Activated CD4-positive, alpha-beta T cell treated with anti-CD3 and anti-CD28 coated beads, Interleukin-2, amount 50 U/mL, for 24 hours (primary cell): ENCODE data around the gene USP36.
"Not testable (repeated sequence)": the region's sequence is repeated elsewhere in the genome, so short reads cannot be mapped to it uniquely, and the experiment has no call there.

Experiments
- DNase-seq, 2 donors: peaks; one replicate each; pipeline ENCODE4 v3.0.0-alpha.2; 2020; ENCODE audit warnings: low read depth in 1 of 2, low spot score in 1 of 2

USP36 gene

GRCh38 chr17:78840780-78841611 is at the start of gene USP36:
Gene USP36, minus strand, starts transcription at chr17:78840814. Its CDS starts 4,451 bp downstream, at chr17:78836363.
- DNase-seq: peak; percentile 100

DNA sequence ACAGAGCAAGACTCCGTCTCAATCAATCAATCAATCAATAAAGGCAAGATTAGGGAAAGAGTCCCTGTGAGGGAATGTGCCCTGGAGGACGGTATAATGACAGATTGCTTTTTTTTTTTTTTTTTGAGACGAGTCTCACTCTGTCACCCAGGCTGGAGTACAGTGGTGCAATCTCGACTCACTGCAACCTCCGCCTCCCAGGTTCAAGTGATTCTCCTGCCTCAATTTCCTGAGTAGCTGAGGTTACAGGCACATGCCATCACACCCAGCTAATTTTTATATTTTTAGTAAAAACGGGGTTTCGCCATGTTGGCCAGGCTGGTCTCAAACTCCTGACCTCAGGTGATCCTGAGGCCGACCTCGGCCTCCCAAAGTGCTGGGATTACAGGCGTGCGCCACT is 49.5 kb upstream of the USP36 start:
- DNase-seq: not testable (repeated sequence)

DNA sequence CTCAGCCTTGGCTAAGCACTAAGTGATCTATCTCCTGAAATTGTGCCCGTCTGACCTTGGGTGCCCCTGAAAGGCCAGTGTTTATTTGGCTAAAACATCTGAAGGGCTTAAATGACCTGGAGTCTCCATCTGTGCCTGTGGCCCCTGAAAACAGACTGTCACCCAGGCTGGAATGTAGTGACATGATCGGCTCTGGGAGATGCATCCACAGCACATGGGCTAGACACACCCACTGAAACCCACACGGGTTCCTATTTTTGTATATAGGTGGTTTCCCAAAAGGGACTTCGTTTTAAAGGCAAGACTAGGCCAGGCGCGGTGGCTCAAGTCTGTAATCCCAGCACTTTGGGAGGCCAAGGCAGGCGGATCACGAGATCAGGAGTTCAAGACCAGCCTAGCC is 48.9 kb upstream of the USP36 start:
- DNase-seq: peak in 1 of 2 donors; percentile 14

DNA sequence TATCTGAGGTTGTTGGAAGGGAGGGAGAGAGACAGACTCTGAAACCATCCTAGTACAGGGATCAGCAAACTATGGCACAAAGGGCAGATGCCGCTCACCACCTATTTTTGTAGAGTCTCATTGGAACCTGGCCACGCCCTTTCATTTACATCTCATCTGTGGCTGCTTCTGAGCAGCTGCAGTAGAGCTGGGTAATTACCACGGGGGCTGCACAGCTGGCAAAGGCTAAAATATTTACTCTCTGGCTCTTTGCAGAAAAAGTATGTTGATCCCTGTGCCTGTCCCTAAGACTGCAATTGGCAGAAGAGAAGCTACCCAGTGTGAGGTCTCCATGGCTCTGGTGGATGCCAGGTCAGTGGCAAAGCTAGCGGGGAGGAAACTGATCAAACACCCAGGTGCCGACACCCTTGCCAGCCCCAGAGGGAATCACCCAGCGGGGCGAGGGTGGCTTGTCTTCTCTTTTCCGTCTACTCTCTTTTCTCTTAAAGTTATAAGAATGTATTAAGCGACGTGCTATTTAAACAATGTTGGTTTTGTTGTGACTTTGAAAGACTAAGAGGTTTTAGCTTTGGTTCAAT is 48.4 kb upstream of the USP36 start:
- DNase-seq: no peak

DNA sequence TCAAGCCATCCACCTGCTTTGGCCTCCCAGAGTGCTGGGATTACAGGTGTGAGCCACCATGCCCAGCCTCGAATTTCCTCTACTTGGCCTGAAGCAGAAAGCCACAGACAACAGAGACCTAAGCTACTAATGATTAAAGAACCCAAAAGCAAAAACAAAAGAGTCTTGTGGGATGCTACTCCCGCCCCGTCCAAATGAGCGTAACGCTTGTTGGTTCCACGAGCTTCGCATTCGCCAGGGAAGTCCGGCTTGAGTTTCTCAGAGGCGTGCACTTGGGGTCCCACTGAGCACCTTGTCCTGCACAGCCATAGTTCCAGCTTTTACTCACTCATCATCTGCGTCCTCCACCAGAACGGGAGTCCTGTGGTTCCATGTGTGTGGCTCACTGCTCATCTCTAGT is 46.3 kb upstream of the USP36 start:
- no peak for DNase-seq

GRCh38 chr17:78885956-78886355 is 45.3 kb upstream of the USP36 start:
- no peak for DNase-seq

GRCh38 chr17:78884876-78885667 is 44.5 kb upstream of the USP36 start:
- no peak for DNase-seq

- DNase-seq: no peak
These were observed 43.7 kb upstream of the USP36 start for GRCh38 chr17:78884148-78884825.

DNA sequence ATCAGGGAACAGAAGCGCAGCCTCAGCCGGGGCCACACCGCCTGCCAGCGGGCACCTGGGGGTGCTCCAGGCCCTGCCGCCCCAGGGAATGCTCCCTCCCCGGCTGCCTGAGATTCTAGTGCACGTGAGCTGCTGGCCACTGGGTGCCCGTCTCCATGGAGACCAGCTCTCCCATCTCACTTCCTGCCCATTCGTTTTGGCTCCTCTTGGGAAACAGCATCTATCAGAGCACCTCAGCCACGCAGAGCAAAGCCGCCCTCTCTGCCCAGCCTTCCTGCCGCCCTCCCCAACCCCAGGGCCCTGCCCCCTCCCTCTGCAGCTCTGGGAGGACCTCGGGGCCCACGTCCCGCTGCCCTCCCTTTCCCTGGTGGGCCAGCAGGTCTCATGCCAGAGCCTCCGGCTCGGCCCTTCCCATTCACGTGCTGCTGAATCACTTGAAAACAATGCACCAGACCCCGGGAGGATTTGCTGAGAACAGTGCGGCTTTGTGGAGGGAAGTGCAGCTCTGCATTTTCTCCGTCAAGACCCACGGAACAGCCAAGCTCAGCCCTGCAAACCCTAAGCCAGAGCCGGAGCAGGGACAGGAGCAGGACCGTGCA is 43.0 kb upstream of the USP36 start:
- no peak for DNase-seq

GRCh38 chr17:78883089-78883532 is 42.5 kb upstream of the USP36 start:
- no peak for DNase-seq

- no peak for DNase-seq
These were observed 42.0 kb upstream of the USP36 start for GRCh38 chr17:78882540-78883088.

DNA sequence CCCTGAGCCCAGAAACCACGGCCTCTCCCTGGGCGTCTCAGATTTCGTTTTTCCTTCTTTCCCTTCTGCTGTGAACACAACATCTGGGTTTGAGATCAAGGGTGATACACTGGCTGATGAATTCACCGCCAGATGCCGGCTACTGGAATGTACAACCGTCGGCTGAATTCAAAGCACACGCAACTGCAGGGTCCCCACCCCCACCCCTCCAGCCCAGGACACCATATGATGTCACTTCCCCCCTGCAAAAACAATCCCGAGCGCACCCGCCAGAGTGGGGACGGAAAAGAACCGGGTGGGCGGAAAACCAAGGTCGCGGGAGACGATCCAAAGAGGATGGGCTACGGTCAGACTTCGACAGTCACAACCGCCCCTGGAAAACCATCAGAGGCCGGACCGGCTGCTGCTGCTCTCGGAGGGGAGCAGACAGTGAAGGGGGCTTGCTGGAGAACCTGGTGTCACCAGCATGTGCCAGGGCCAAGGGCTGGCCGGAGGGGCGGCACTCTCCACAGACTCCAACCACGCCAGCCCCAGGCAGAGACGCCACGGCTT is 39.1 kb upstream of the USP36 start:
- peak in 1 of 2 donors; percentile 15 for DNase-seq

DNA sequence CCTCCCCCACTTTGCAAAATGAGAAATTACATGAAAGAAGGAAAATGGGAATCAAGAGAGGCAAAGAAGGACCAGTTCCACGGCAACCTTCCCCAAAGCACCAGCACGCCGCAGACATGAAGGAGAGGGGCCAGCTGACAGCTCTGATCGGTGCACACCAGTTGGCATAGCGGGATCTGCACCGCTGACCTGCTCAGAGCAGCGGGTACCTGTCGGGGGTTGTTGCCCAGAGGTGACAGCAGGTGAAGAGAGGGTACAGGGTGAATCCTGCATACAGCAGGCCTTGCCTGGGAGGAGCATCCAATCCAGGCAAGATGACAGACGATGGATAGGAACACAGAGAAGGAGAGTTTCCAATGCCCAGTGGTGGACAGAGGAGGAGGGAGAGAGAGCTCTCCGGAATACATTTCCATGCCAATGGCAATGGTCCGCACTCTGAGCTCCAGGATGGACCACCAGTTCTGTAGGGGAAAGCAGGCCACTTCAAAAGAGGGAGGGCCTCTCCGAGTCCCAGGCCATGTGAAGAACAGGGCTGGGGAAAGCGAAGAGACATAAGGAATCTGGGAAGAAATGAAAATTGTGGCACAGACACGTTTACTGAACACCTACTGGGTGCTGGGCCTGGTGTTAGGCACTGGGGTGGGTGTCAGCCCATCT is 38.4 kb upstream of the USP36 start:
- DNase-seq: no peak

DNA sequence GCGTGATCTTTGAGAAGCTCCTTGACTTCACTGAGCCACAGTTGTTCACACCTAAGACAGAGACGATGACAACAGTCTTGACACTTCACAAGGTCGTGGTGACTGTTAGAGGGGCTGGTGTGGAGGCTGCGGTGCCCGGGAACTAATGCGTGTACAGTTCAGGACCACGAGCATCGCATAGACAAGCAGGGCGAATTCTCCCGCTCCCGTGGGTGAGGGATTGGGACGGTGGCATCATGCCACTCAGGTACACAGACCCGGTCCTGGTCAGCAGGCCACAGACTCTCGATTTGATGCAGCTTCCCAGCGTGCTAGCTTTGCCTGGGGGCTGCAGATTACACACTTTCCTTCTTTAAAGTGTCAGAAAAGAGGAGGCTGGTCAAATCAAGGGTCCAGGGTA is 37.6 kb upstream of the USP36 start:
- no peak for DNase-seq

DNA sequence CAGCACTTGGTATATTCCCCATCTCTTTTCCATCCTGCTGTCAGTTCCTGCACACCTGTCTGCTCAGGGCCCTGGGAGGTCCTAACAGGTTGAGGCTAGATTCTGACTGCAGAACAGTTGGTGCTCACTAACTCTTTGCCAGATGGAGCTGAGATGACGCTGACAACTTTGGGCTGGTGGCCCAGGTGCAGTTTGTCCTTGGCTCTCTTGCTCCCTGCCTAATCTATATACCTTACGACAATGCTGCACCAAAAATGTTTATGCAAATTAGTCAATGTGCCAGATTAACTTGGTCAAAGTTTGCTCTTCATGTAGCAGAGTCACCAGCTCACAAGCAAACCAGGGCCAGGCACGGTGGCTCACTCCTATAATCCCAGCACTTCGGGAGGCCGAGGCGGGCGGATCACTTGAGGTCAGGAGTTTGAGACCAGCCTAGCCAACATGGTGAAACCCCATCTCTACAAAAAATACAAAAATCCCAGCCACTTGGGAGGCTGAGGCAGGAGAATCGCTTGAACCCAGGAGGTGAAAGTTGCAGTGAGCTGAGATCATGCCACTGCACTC is 36.4 kb upstream of the USP36 start:
- DNase-seq: not testable (repeated sequence)

GRCh38 chr17:78876094-78876597 is 35.5 kb upstream of the USP36 start:
- no peak for DNase-seq

- no peak for DNase-seq
These were observed 34.9 kb upstream of the USP36 start for GRCh38 chr17:78875363-78876093.

- no peak for DNase-seq
These were observed 33.1 kb upstream of the USP36 start for GRCh38 chr17:78873519-78874340.
